ENCODE data around the gene SPDYC.

The SPDYC gene

GRCh38 chr11:65170058-65170534, at the start of gene SPDYC:
SPDYC (plus strand) TSS chr11:65170233; CDS start chr11:65171358, 1,125 bp downstream.
- TF ChIP-seq CTCF (IDR thresholded peaks at IDR 0.05; ENCODE audit: low read depth, low read length, missing control alignments) = no peak
- no peak for DNase-seq (ENCODE audit: extremely low read depth, low read depth)
- H3K4me3 ChIP-seq (replicated peaks; ENCODE audit: low read depth, low read length) = no peak within 1 kb of the TSS

DNA sequence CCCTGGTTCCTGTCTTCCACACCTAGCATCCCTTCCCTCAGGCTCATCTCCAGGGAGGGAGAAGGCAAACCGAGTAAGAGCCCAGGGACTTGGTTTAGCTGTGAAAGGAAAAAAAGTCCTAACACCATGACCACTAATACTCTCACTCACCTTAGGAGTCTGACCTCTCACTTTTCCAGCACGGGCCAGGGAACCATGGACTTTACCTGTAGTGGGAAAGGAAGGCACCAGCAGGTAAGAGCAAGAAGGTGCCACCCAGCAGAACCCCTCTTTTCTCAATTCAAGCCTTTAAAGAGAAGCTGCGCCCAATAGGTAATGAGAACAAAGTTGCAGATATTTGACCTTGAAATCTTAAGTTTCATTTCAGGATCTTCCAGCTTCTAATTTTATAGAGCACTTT, 49.2 kb upstream of the SPDYC start:
- no peak for DNase-seq (ENCODE audit: extremely low read depth, low read depth)
- TF ChIP-seq CTCF (IDR thresholded peaks at IDR 0.05; ENCODE audit: low read depth, low read length, missing control alignments) = no peak
- peak overlapping the region; percentile 95 for H3K4me3 ChIP-seq (replicated peaks; ENCODE audit: low read depth, low read length)

GRCh38 chr11:65121447-65121864, 48.6 kb upstream of the SPDYC start:
- no peak for TF ChIP-seq CTCF (IDR thresholded peaks at IDR 0.05; ENCODE audit: low read depth, low read length, missing control alignments)
- H3K4me3 ChIP-seq (replicated peaks; ENCODE audit: low read depth, low read length) = peak overlapping the region; percentile 95
- DNase-seq (ENCODE audit: extremely low read depth, low read depth) = no peak

GRCh38 chr11:65121865-65122696, 48.0 kb upstream of the SPDYC start, which contains the start of the genes FAU and MRPL49:
FAU (minus strand) TSS chr11:65122134; CDS start chr11:65121813, 321 bp downstream.
MRPL49 (plus strand) TSS chr11:65122321; CDS start chr11:65122347, 26 bp downstream.
- TF ChIP-seq CTCF (IDR thresholded peaks at IDR 0.05; ENCODE audit: low read depth, low read length, missing control alignments) = no peak
- peak within 1 kb of the TSS; percentile 95 for H3K4me3 ChIP-seq (replicated peaks; ENCODE audit: low read depth, low read length)
- peak; percentile 89 for DNase-seq (ENCODE audit: extremely low read depth, low read depth)

- H3K4me3 ChIP-seq (replicated peaks; ENCODE audit: low read depth, low read length) = no peak overlapping the region
- TF ChIP-seq CTCF (IDR thresholded peaks at IDR 0.05; ENCODE audit: low read depth, low read length, missing control alignments) = no peak
- no peak for DNase-seq (ENCODE audit: extremely low read depth, low read depth)
Measured at GRCh38 chr11:65124480-65125196, 45.4 kb upstream of the SPDYC start.

- DNase-seq (ENCODE audit: extremely low read depth, low read depth) = no peak
- no peak for TF ChIP-seq CTCF (IDR thresholded peaks at IDR 0.05; ENCODE audit: low read depth, low read length, missing control alignments)
- no peak overlapping the region for H3K4me3 ChIP-seq (replicated peaks; ENCODE audit: low read depth, low read length)
Measured at GRCh38 chr11:65125197-65126056, 44.6 kb upstream of the SPDYC start.

Data from HFF-Myc (cell line).